ENCODE data around the gene RNASE11. TPM values are rescaled to one million over a fixed set of nuclear protein-coding genes. Genes with fewer than 3 reads are reported as not detected.

The RNASE11 gene
- total and polyA plus RNA-seq, 2 donors (not counting 1 experiment from before 2014, with no cell fraction given), result not detected

DNA sequence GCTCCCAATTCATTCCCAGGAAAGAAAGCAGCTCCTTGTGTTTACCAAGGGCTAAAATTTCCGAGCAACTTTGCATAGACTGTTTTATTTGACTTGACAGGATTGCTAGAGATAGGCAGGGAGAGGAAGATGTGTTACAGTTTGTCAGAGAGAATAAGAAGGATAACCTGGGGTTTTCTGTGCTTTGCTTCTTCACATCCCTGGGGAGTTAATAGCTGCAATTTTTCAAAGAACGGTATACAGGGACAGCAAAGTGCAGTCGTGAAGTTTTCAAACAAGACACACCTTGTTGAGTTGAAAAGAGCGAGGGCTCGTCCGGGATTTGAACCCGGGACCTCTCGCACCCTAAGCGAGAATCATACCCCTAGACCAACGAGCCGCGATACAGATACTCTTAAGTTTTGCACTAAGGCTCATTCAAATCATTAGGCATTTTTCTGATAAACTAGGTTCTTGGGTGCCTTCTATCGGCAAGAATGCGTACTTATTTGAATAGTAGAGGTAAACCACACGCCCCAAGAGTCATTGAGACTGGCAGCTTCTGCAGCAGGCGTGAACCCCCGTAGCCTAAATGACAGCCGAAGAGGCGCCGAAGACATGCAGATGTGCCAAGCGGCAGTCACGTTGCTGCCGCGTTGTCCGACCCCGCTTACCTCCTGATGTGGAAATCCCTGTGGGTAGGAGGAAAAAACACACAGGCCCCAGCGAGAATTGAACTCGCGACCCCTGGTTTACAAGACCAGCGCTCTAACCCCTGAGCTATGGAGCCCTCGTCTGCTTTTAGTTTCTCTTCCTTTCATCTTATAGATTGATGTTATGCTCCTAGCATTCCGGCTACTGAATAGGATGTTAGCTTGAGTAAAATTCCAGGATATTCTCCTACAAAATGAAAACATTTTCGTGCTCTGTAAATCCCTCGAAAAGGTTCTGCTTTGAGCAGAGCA, 25.6 kb upstream of the RNASE11 start:
- CTCF ChIA-PET, result interaction anchor here (0.7 to 3.2 kb wide), 25 partner anchors 9 to 358 kb away, joined by 3 to 28 read pairs (median 4); partner anchors contain the start of genes APEX1, OSGEP, PARP2 and PNP
- Mint-ChIP-seq H3K9me3 (ENCODE audit: insufficient read depth) (no peaks in the 10 kb centered on the region), H3K27ac (no peak overlapping the region), H3K4me3 (no peak overlapping the region), H3K27me3 (peaks cover 5% of the 10 kb centered on the region), H3K4me1 (peaks cover 9% of the 10 kb centered on the region)
- Histone ChIP-seq H4K20me1 (ENCODE audit: control insufficient read depth, insufficient read depth, low read length, poor library complexity, severe bottlenecking) (no peaks in the 10 kb centered on the region), H3K9me3 (ENCODE audit: control extremely low read depth in 1 of 3, control insufficient read depth in 2 of 3, insufficient read depth in 1 of 3, low read length in 2 of 3) (no peaks in the 10 kb centered on the region), H3K79me2 (ENCODE audit: control insufficient read depth, insufficient read depth, low read length) (no peaks in the 10 kb centered on the region), H2AFZ (ENCODE audit: insufficient read depth, low read depth, low read length, poor library complexity, severe bottlenecking) (peak overlapping the region; percentile 48), H3K4me2 (replicated peaks; ENCODE audit: low read depth, low read length, poor library complexity, severe bottlenecking) (peak overlapping the region; percentile 77), H3K9ac (ENCODE audit: low read length) (peak overlapping the region; percentile 78), H3K36me3 (replicated peaks in 1 of 2; ENCODE audit: control extremely low read depth in 1 of 2, control insufficient read depth in 1 of 2, extremely low read depth in 1 of 2, insufficient read depth in 2 of 2, low read length in 1 of 2) (no peaks in the 10 kb centered on the region), H3K4me3 (ENCODE audit: control extremely low read depth in 1 of 5, extremely low read depth in 1 of 5, insufficient read depth in 1 of 5, low read depth in 2 of 5, low read length in 4 of 5) (peak overlapping the region; percentile 49 to 80 (median 70)), H3K27ac (ENCODE audit: low read length in 2 of 2) (peak overlapping the region; percentile 67 to 76), H3K27me3 (replicated peaks in 1 of 4; ENCODE audit: control extremely low read depth in 1 of 4, control insufficient read depth in 3 of 4, insufficient read depth in 4 of 4, low read length in 3 of 4) (peaks cover 0 to 6% (median 0%) of the 10 kb centered on the region in 4 experiments), H3K4me1 (ENCODE audit: control insufficient read depth in 2 of 2, insufficient read depth in 2 of 2, low read length in 2 of 2) (peaks cover 42 to 51% of the 10 kb centered on the region in 2 donors)
- DNase-seq, result peak; percentile 97
- ATAC-seq (ENCODE audit: low read depth), result peak; percentile 73
- no peak for TF ChIP-seq EZH2 (IDR thresholded peaks at IDR 0.05; ENCODE audit: borderline replicate concordance, insufficient read depth, low read depth, low read length, poor library complexity, severe bottlenecking)
- TF ChIP-seq, protein P1, sequence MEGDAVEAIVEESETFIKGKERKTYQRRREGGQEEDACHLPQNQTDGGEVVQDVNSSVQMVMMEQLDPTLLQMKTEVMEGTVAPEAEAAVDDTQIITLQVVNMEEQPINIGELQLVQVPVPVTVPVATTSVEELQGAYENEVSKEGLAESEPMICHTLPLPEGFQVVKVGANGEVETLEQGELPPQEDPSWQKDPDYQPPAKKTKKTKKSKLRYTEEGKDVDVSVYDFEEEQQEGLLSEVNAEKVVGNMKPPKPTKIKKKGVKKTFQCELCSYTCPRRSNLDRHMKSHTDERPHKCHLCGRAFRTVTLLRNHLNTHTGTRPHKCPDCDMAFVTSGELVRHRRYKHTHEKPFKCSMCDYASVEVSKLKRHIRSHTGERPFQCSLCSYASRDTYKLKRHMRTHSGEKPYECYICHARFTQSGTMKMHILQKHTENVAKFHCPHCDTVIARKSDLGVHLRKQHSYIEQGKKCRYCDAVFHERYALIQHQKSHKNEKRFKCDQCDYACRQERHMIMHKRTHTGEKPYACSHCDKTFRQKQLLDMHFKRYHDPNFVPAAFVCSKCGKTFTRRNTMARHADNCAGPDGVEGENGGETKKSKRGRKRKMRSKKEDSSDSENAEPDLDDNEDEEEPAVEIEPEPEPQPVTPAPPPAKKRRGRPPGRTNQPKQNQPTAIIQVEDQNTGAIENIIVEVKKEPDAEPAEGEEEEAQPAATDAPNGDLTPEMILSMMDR (IDR thresholded peaks at IDR 0.05), result peak; percentile 51
- 2% methylated on average over 24 of the region's 34 CpGs for whole genome bisulfite sequencing (ENCODE audit: insufficient coverage)
- POLR2A ChIA-PET, result interaction anchor here (1.1 to 2.3 kb wide), 5 partner anchors 18 to 270 kb away, joined by 3 to 30 read pairs (median 7); partner anchors contain the start of genes PARP2, PIP4P1, RNASE4 and TEP1
- intact Hi-C loops (cut with micrococcal nuclease), result loop anchor here (1.0 to 10.0 kb wide), 9 partner anchors 12 to 491 kb away; partner anchors contain the start of genes PARP2, PIP4P1, RNASE6 and TMEM253
